ENCODE results near the gene NUTF2.

- TF ChIP-seq GATA3 (IDR thresholded peaks at IDR 0.05; ENCODE audit: low read depth, low read length) (no peak), GATA2 (IDR thresholded peaks at IDR 0.05; ENCODE audit: low read depth, low read length) (no peak)
These were observed 18.6 kb downstream of the NUTF2 start for GRCh38 chr16:67865318-67865717.
